GM21381 (cell line): ENCODE data around the gene CDCA4.

Experiments
- ATAC-seq: cut with Tn5 transposase; IDR thresholded peaks from one replicate; pipeline ENCODE4 v1.9.1; 2021; ENCODE audit warnings: mild to moderate bottlenecking, moderate library complexity; ENCODE audit not compliant: unreplicated experiment

CDCA4 gene

GRCh38 chr14:105014631-105015030 lies 6.3 kb downstream of the CDCA4 start:
- no peak for ATAC-seq

GRCh38 chr14:105014032-105014431 lies 6.9 kb downstream of the CDCA4 start:
- ATAC-seq, result no peak

GRCh38 chr14:105013150-105013785 lies 7.6 kb downstream of the CDCA4 start:
- ATAC-seq, result no peak

- no peak for ATAC-seq
Measured at GRCh38 chr14:105012171-105012985, 8.5 kb downstream of the CDCA4 start.

GRCh38 chr14:105011312-105011990 lies 9.4 kb downstream of the CDCA4 start:
- ATAC-seq, result no peak

GRCh38 chr14:105010891-105011291 lies 10.0 kb downstream of the CDCA4 start:
- ATAC-seq, result no peak

GRCh38 chr14:105010106-105010505 lies 10.8 kb downstream of the CDCA4 start:
- no peak for ATAC-seq

- no peak for ATAC-seq
Measured at GRCh38 chr14:105007593-105008264, 13.2 kb downstream of the CDCA4 start.

- no peak for ATAC-seq
Measured at GRCh38 chr14:105006831-105007592, 13.9 kb downstream of the CDCA4 start.

GRCh38 chr14:105005929-105006830 lies 14.7 kb downstream of the CDCA4 start:
- ATAC-seq, result no peak

- no peak for ATAC-seq
Measured at GRCh38 chr14:105005329-105005928, 15.5 kb downstream of the CDCA4 start.

GRCh38 chr14:104999361-104999760 lies 21.5 kb downstream of the CDCA4 start:
- ATAC-seq, result no peak

GRCh38 chr14:104998801-104999200 lies 22.1 kb downstream of the CDCA4 start:
- ATAC-seq, result no peak

- no peak for ATAC-seq
Measured at GRCh38 chr14:104996483-104996882, 24.4 kb downstream of the CDCA4 start.

GRCh38 chr14:104996032-104996431 lies 24.9 kb downstream of the CDCA4 start:
- no peak for ATAC-seq

GRCh38 chr14:104994978-104995377 lies 25.9 kb downstream of the CDCA4 start:
- no peak for ATAC-seq

- ATAC-seq, result no peak
Measured at GRCh38 chr14:104993808-104994591, 26.9 kb downstream of the CDCA4 start.

- no peak for ATAC-seq
Measured at GRCh38 chr14:104993306-104993705, 27.6 kb downstream of the CDCA4 start.
